GM19324 (cell line): Measurements from ENCODE around the gene SLC30A2.

Experiments used
- ATAC-seq: cut with Tn5 transposase; IDR thresholded peaks from one replicate; pipeline ENCODE4 v1.9.1; 2021; ENCODE audit warnings: mild to moderate bottlenecking, moderate library complexity; ENCODE audit not compliant: unreplicated experiment, low FRiP score

Gene SLC30A2

DNA sequence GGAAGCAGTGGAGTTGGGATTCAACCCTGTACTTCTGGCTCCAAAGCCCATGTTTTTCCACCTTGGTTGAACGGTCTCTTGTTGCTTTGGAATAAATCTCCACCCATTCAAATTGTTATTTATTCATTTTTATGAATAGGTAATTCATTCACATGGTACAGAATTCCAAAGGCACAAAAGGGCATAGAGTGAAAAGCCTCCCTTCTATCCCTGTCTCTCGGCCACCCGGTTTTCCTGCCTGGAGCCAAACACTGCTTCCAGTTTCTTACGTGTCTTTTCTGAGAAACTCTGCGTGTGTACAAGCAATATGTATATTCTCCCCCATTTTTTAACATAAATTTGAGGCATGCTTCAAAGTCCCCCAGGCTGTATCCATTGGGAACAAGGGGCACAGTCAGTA lies 20.4 kb downstream of the SLC30A2 start:
- ATAC-seq: no peak

- ATAC-seq: no peak
Measured at GRCh38 chr1:26025060-26025459, 20.9 kb downstream of the SLC30A2 start.

DNA sequence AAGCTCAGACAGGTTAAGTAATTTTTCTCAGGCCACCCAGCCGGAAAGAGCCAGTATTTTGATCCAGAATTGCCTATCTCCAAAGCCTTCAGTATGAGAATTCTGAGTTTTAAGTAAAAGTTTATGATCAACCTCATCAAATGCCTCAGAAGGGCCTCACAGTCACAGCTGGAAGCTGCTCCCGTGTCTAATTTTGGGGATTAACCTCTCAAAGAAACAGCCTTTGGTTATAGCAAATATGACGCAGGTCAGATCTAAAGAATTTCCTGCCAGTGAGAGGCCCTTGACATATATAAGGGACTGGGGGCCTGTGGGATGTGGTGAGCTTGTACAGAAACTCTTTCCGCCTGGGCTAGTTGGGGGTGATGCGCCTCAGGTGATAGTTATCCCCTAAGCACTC lies 22.1 kb downstream of the SLC30A2 start:
- no peak for ATAC-seq

GRCh38 chr1:26023009-26023408 lies 22.9 kb downstream of the SLC30A2 start:
- ATAC-seq: no peak

- ATAC-seq: no peak
Measured at GRCh38 chr1:26022404-26022779, 23.5 kb downstream of the SLC30A2 start.

DNA sequence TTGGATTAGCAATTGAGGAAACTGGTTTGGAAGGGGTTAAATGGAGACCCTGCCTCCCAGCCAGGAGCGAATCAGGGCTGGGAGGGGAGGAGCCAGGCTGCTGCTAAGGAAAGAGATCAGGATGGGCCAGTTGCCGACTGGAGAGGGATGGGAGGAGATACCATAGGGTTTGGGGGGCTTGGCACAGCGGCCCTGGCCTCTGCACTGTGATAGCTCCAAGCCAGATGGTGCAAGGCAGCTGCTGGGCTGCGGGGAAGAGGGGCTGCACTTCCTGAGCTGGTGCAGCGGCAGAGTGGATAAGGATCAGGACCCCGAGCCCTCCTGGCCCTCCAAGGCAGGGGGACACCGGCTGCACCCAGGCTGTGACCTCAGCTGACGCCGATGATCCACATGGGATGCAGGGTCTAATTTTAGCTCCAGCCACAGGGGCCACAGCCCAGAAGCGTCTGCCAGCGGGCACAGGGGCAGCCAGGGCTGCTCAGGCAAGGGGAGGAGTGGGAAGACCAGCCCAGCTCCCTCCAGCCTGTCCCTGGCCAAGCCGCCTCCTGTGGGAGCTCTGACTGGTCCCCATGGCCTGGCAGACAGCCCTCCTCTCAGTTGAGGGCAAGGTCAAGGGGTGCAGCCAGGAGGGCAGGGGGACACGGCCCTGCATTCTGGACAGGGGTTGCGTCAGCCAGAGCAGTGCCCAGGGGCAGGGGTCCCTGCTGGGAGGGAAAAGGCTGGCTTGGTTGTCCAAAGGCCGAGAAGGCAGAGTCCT lies 24.1 kb downstream of the SLC30A2 start, which contains the start of gene EXTL1:
EXTL1 (plus strand) TSS at position 129 of the 757 bp plus-strand sequence. CDS start 872 bp downstream, outside the sequence.
- ATAC-seq: no peak

DNA sequence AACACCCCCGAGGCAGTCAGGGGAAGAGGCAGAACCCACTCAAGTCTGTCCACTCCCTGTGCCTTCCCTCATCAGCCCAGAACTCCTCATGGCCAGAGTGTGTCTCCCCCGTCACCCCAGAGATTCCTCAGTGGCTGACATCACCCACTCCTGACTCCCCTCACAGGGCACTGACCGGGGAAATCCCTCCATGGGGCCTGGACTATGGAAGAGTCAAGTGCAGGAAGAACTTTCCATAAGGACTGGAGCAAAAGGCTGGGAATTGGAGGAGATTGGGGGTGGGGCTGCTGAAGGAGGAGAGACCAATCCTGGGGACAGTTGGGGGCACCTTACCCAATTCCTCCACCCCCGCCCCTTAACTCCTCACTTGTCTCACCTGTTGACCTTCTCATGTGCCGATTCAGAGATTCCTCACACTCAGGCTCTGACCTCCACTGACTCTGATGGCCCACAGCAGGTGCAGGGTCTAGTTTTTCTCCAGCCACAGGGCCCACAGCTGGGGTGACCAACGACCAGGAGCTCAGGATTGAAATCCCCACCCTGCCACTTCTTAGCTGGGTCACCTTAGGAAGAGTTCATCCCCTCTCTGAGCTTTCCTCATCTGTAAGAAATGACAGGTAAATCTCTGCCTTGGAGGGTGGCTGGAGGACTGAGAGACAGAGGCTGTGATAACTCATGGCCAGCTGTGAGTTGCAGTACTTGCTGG lies 24.8 kb downstream of the SLC30A2 start:
- no peak for ATAC-seq

DNA sequence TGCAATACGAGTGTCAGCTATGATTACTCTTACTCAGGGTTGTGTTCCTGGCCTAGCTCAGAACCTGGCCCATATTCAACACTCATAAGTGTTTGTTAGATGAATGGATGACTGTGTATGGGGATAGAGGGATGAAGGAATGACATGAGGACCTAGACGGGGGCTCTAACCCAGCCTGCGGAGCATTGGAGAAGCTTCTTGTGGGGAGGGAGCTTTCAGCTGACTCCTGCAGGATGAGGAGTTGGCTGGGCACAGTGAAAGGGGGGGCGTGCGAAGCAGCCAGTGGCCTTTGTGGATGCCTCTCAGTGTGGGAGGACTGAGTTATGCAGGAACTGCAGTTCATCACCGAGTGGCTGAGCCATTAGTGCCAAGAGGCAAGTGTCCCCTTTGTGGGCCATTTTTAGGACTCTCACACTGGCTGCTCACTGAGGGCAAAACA lies 25.6 kb downstream of the SLC30A2 start:
- ATAC-seq: no peak

GRCh38 chr1:26019641-26020315 lies 26.1 kb downstream of the SLC30A2 start:
- ATAC-seq: no peak

DNA sequence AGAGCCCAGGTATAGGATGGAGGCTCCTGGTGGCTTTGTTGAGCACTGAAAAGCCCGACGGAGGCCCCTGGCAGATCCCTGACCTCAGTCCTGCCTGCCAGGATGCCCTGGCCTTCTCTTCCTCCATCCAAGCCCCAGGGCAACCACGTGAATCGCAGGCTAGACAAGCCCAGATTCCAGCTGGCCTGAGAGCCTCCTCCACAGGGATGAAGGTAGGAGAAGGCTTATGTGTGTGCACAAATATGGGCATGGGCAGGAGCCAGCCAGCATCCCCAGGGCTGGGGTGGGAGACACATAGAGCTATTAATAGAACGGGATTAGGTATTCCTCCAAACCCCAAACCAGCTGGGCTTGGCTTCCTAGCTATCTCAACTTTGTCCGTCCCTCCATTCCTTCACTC lies 28.3 kb downstream of the SLC30A2 start:
- no peak for ATAC-seq

DNA sequence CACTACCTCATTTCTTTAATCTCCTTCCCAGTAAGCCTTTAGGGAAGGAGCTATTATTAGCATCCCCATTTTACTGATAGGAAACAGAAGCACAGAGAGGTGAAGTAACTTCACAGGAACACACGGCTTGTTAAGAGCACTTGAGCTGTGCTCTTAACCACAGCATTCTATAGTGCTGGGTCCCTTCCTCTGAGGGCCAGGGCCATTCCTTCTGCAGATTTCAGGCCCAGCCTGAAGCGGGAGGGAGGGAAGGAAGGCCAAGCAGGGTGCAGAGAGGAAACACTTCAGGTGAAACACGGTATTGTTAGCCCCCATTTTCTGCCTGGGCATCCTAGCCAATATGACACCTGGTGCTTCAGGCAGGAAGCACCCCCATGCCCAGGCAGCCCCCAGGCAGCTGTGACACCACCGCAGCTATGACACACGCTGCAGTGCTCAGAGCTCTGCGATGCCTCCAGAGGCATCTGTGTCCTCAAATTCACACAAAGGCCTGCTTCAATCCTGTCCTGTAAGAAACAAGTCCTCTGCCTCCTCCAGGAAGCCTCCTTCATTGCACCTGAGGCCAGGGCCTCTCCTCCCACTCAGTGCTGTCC lies 28.9 kb downstream of the SLC30A2 start:
- no peak for ATAC-seq

- no peak for ATAC-seq
Measured at GRCh38 chr1:26016258-26016952, 29.5 kb downstream of the SLC30A2 start.

GRCh38 chr1:26015358-26015757 lies 30.6 kb downstream of the SLC30A2 start:
- ATAC-seq: no peak

DNA sequence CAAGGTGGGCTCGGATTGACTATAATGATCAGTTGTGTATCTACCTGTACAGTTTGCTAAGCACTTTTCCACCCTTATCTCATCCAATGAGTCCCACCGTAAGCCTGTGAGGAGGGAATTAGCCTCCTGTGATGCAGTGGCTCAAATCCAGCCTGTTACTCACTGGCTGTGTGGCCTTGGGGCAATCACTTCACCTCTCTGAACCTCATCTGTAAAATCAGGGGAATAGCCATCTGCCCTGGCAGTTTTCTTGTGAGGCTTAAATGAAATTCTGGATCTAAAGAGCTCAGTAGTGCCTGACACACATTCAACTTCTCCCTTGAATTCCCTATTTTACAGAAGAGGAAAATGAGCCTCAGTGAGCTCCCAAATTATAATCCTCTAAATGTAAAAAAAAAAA lies 31.7 kb downstream of the SLC30A2 start:
- ATAC-seq: no peak

DNA sequence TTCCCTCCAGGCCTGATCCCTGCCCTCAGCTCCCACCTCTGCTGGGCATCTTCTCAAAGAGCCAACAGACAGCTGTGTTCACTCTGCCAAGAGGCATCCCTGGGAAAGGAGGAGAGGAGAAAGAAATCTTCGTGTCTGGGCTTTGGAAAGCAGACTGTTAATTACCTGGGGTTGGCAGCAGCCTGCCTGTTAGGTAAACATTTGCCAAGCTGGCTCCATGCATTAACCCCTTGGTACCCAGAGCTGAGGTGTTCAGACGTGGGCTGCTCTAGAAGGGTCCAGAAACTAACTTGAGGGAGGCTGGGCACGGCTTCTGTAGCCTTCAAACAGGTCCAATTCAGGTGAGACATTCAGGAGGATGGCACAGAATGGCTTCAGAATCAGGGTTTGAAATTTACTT lies 33.1 kb downstream of the SLC30A2 start:
- ATAC-seq: no peak

DNA sequence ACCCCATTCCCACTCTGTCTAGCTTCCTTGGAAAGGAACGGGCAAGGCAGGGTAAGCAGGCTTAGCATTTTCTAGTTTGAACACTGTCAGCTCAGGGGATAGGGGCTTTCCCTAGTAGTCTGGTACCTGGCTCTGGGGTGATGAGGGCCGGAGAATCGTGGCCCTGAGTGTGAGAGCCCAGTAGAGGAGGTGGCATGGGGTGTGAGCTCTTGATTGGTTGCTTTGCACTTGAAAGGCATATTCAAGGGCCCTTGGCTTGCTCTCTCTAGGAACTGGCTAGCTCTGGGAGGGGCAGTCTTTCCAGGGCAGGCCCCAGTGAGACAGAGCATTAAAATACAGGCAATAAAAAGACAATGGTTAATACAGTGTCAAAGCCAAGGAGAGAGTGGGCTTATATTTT lies 35.1 kb downstream of the SLC30A2 start:
- ATAC-seq: no peak

- no peak for ATAC-seq
Measured at GRCh38 chr1:26009796-26010447, 36.0 kb downstream of the SLC30A2 start.

DNA sequence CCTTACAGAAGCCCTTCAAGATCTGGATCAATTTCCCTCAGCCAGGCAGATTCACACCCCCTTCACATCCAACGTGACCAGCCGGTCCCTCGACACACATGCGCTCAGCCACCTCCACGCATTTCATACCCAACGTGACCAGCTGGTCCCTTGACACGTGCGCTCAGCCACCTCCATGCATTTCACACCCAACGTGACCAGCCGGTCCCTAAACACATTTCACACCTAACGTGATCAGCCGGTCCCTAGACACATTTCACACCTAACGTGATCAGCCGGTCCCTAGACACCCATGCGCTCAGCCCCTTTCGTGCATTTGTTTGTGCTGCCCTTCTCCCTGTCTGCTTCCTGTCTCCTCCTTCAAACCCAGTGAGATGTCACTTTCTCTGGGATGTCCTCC lies 39.2 kb downstream of the SLC30A2 start:
- ATAC-seq: no peak

DNA sequence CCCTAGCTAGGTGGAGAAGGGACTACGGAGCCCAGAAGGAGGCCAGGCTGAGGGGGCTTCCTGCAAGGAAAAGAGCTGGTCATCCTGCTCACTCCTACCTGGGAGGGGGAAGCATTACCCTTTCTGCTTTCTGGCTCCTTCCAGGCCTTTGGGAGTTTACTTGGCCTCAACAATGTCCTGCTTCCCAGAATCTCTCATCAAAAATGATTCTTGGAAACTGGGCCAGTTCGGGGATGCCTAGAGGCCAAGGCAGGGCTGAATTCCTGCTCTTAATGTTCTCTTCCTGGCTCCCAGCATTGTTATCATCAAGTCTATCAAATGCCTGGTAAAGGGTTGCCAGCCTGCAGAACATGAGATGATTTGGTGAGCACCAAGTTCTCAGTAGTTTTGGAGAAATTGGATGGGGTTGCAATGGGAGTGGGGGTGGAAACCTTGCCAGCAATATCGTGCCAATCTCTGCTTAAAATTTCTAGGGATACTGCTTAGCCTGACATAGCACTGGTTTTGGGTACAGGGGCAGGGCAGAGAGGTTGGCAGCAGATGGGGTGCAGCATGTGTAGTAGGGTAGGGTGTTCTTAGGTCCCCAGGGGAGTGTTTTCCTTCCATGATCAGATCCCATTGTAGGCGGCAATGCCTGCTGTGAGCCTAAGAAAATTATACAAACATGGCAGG lies 40.3 kb downstream of the SLC30A2 start:
- no peak for ATAC-seq
